GM19328 (cell line): ENCODE results near the gene SERPINA5.
"Not testable (repeated sequence)": the region's sequence is repeated elsewhere in the genome, so short reads cannot be mapped to it uniquely, and the experiment has no call there.

Experiments used
- ATAC-seq: cut with Tn5 transposase; IDR thresholded peaks from one replicate; pipeline ENCODE4 v1.9.1; 2021; ENCODE audit warnings: mild to moderate bottlenecking, moderate library complexity; ENCODE audit not compliant: unreplicated experiment

The SERPINA5 gene

DNA sequence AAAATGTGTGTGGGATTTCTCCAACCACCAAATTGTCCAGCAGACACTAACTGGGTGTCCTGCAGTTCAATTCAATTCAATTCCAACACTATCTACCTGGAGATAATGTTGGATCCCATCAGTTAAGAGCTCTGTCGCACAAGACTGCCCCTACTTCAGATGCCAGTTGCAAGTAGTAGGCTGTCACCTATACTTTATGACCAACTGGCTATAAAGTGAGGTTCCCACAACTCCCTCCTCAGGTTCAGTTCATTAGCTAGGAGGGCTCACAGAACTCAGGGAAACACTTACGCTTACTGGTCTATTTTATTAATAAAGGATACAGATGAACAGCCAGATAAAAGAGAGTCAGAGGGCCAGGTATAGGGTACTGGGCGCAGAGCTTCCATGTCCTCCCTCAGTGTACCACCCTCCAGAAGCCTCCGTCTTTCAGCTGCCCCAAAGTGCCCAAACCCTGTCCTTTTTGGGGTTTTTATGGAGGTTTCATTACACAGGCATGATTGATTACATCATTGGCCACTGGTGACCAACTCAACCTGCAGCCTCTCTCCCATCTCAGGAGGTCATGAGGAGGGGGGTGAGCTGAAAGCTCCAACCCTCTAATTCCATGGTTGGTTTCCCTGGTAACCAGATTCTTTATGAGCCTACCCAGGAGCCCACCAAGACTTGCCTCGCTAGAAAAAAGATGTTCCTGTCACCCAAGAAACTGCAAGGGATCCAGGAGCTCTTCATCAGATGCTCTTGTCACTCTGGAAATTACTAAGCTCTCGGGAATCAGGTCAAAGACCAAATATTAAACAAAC, 7.5 kb upstream of the SERPINA5 start:
- ATAC-seq, result no peak

GRCh38 chr14:94574336-94574735, 6.9 kb upstream of the SERPINA5 start:
- ATAC-seq, result no peak

GRCh38 chr14:94575730-94576585, 5.3 kb upstream of the SERPINA5 start:
- ATAC-seq, result no peak

DNA sequence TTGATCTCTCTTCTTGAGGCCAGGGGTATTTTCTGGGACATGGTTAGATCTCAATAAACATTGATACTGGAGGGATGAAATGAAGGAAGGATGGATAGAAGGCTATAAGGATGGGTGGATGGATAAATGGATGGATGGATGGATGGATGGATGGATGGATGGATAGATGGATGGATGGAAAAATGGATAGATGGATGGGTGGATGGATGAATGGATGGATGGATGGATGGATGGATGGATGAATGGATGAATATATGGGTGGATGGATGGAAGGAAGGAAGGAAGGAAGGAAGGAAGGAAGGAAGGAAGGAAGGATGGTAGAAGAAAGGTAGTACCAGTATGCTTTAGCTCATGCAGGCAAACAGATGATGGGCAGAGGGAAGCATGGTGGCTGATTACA, 3.8 kb upstream of the SERPINA5 start:
- ATAC-seq, result not testable (repeated sequence)

GRCh38 chr14:94578712-94579111, 2.5 kb upstream of the SERPINA5 start:
- no peak for ATAC-seq

GRCh38 chr14:94582199-94582750, 1.0 kb downstream of the SERPINA5 start:
- no peak for ATAC-seq

GRCh38 chr14:94582851-94583250, 1.6 kb downstream of the SERPINA5 start:
- no peak for ATAC-seq

DNA sequence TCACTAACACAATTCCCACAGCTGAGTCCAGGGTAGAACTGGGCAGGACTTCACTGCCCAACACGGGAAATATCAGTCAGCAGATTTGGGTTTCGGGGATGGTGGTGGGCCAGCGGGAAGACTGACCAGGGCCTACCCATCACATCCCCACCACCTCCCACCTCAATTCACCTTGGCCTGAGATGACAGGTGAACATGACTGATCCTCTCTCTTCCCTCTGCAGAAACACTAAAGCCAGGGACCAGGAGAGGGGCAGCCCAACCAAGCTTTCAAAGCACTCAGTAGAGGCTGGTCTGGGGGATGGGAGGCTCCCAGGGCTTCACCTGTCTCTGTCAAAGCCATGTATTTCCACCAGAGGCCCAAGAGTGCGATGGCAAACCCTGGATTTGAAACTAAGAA, 2.3 kb downstream of the SERPINA5 start:
- ATAC-seq, result no peak

DNA sequence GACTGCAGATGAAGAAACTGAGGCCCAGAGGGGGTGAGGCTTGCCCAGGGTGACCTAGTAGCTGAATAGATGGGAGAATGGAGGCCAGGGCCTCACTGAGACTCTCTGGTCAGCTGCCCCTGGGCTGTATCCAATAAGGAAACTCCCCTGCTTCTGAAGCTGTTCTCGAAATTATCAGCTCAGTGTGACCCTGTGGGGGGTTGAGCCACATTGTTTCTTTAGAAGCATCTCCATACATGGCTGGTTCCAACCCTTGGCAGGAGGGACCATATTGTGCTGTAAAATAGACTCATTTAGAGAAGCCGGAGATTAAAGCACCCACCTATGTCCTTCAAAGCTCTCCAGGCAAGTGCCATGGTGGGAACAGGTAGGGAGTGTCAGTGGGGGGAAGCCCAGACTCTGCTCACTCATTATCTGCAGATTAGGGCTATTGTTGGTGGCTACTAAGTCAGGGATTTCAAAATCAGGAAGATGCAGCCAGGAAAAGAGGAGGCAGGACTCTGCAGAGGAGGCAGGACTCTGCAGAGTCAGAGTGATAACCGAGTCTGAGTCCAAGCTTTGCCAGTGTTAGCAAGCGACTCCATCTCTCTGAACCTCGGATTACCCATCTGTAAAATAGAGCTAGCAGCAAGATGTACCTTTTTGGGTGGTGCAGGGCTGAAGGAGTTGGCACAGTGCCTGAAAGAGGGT, 3.5 kb downstream of the SERPINA5 start:
- ATAC-seq, result no peak

DNA sequence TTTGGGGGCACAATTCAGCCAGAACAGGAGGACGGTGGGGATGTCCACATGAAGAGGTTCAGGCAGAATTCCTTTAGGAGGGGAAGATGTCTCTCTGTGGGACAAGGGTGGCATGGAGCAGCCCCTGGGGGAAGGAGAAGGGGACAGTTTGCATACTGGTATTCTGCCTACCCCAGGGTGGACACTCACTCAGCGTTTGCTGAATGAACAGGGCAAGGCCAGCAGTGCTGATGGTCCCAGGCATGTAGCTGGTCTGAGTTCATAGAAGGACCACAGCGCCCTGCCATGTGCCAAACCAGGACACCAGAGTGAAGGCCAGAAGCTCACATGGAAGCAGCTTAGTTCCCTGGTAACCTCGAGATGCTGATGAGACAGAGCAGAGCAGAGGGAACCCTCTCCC, 5.4 kb downstream of the SERPINA5 start:
- ATAC-seq, result no peak

GRCh38 chr14:94588311-94588710, 7.1 kb downstream of the SERPINA5 start:
- no peak for ATAC-seq

GRCh38 chr14:94591073-94591472, 9.8 kb downstream of the SERPINA5 start:
- ATAC-seq, result no peak

DNA sequence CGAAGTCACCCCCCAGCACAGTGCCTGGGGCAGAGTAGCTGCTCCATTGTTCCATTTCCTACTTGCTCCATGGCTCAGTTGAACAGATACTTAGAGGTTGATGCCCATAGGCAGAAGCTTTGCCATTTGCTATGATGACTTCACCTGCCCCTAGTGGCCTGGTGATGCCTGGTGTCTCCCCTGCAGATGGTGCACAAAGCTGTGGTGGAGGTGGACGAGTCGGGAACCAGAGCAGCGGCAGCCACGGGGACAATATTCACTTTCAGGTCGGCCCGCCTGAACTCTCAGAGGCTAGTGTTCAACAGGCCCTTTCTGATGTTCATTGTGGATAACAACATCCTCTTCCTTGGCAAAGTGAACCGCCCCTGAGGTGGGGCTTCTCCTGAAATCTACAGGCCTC, 10.6 kb downstream of the SERPINA5 start:
- no peak for ATAC-seq

DNA sequence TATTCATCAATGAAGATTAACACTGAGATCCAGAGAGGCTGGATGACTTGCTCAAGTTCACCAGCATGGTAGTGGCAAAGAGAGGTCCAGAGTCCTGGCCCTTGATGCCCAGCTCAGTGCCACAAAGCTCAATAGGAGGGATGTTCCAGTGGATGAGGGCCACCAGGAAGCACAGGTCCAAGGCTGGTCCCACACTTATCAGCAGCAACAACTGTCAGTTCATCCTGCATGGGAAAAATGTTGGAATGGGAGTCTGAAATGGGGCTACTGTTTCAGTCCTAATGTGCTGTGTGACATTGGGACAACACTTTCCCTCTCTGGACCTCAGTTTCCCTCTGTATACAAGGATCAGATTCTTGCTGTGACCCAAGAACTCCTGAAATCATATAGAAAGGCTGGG, 11.2 kb downstream of the SERPINA5 start:
- no peak for ATAC-seq

GRCh38 chr14:94593376-94593748, 12.1 kb downstream of the SERPINA5 start:
- ATAC-seq, result no peak

DNA sequence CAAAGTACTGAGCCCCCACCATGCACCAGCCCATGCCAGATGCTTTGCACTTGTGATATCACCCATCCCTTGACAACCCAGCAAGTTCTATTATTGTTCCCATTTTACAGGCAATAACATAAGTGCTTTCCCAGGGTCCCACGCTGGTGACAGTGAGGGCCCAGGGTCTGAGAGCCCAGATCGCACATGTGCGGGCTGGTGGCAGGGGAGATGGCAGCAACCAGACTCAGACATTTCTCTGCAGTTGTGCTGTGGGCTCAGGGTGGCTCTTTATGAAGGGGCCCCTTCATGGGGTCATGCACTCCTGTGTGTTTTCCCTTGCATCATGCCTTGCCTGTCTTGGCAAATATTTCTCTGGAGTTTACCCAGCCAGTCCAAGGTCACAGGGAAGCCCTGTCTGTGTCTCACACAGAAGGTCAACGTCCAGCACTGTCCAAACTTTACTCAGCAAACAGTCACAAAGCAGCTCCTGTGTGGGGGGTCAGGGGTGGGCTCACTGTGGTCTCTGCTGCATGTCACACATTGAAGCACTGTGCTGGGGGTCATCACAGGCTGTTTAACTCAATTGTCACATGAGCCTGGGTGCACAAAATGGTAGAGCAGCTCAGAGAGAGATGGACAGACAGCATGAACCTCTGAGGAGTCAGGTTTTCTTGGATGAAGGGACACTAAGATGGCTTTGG, 12.7 kb downstream of the SERPINA5 start:
- ATAC-seq, result no peak

GRCh38 chr14:94594441-94594840, 13.2 kb downstream of the SERPINA5 start:
- no peak for ATAC-seq

DNA sequence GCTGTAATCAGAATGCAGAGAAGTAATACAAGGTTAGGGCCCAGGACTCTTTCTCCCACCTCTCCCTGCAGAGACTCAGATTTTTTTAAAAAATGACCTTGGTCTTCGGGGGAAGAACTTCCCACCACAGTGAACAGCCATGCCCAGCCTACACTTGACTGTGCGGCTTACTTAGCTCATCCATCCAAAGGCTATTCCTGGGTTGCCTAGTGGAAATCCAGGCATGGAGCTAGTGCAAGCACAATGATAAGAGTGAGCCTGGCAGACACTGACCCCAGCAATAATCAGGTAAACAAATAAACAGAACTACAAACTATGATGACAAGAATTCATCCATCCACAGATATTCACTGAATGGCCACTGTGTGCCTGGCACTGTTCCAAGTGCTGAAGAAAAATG, 14.7 kb downstream of the SERPINA5 start:
- ATAC-seq, result no peak

- no peak for ATAC-seq
Observed at GRCh38 chr14:94596361-94596760, 15.1 kb downstream of the SERPINA5 start.

DNA sequence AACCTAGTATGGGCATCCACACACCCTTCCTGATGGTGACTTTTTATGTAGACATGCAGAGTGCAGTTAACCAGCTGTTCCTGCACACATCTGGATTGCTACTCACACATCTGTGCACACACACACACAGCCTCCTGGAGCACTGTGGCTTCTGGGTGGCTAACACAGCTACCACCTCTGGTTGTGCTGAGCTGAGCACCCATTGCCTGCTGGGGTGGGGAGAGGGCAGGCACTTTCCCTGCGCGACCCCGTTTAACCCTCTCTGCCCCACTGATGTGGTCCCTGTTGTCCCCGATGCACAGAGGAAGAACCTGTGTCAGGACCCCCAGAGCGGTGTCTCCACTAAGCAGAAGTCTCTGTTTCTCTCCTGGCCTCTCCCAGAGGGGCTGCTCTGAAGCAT, 16.6 kb downstream of the SERPINA5 start:
- ATAC-seq, result no peak

DNA sequence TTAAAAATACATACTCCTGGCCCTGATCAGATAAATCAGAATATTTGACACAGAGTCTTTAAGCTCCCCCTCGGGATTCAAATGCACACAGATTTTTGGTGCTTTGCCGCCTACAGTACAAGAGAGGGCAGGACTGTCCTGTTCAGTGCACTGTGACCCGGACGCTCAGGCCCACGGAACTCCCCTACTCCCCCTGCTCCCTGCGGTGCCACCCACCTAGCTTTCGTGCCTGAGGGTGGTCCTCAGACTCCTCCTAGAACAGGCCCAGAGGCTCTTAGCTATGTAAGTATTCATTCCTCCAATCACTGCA, 17.2 kb downstream of the SERPINA5 start:
- no peak for ATAC-seq
